Stomach (tissue), 4 donors: ENCODE results near the gene RTKN.
"Not testable (repeated sequence)": the region's sequence is repeated elsewhere in the genome, so short reads cannot be mapped to it uniquely, and the experiment has no call there.

Source experiments
- EP300 ChIP-seq: sonication (generic); formaldehyde crosslinking; IDR thresholded peaks from one replicate; pipeline ENCODE4 v1.6.1; 2017; ENCODE audit warnings: antibody characterized with exemption
- TF ChIP-seq, protein P1 (sequence below), 7 experiments: fragments of 450-650 bp in 4 of 7; fragments of 200-600 bp in 3 of 7; sonication (generic) in 3 of 7; IDR thresholded peaks; one replicate each; pipeline ENCODE4 v1.5.1; 2016 to 2019; ENCODE audit warnings: antibody characterized with exemption in 7 of 7, control low read depth in 2 of 7, mild to moderate bottlenecking in 1 of 7

DNA sequence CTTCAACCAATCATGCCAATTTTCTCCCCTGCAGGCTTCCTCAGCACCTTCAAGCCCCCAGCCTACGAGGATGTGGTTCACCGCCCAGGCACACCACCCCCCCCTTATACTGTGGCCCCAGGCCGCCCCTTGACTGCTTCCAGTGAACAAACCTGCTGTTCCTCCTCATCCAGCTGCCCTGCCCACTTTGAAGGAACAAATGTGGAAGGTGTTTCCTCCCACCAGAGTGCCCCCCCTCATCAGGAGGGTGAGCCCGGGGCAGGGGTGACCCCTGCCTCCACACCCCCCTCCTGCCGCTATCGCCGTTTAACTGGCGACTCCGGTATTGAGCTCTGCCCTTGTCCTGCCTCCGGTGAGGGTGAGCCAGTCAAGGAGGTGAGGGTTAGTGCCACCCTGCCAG is 18.4 kb upstream of the RTKN start:
- TF ChIP-seq, protein P1, sequence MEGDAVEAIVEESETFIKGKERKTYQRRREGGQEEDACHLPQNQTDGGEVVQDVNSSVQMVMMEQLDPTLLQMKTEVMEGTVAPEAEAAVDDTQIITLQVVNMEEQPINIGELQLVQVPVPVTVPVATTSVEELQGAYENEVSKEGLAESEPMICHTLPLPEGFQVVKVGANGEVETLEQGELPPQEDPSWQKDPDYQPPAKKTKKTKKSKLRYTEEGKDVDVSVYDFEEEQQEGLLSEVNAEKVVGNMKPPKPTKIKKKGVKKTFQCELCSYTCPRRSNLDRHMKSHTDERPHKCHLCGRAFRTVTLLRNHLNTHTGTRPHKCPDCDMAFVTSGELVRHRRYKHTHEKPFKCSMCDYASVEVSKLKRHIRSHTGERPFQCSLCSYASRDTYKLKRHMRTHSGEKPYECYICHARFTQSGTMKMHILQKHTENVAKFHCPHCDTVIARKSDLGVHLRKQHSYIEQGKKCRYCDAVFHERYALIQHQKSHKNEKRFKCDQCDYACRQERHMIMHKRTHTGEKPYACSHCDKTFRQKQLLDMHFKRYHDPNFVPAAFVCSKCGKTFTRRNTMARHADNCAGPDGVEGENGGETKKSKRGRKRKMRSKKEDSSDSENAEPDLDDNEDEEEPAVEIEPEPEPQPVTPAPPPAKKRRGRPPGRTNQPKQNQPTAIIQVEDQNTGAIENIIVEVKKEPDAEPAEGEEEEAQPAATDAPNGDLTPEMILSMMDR (IDR thresholded peaks at IDR 0.05) = not testable (repeated sequence)
- TF ChIP-seq EP300 = not testable (repeated sequence)
